Activated gamma-delta T cell (primary cell): Measurements from ENCODE around the gene DPP4.
"Not testable (repeated sequence)": the region's sequence is repeated elsewhere in the genome, so short reads cannot be mapped to it uniquely, and the experiment has no call there.

ENCODE experiments used
- DNase-seq: peaks from one replicate; lab custom pipeline; 2025; lab: John Stamatoyannopoulos, UW

DPP4 gene

GRCh38 chr2:161990741-161991140 is 83.3 kb downstream of the DPP4 start:
- DNase-seq, result no peak

DNA sequence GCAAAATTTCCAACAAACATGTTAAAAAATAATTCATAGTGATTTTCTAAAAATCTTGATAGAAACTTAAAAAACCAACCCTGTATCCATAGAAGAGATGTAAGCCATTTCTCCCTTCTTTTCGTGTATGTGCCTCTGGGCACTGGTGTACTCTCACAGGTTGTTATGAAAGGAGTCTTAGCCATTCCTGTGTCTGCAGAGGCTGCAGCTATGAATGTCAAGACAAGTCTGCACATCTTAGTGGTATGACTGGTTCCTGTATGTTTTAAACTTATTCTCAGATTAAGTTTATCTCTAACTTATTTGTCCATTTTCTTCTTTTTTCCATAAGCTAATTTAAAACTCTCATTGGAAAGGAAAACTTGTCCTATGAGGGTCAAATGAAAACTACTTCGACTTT is 84.0 kb downstream of the DPP4 start:
- no peak for DNase-seq

- DNase-seq, result no peak
Measured at GRCh38 chr2:161988589-161988988, 85.4 kb downstream of the DPP4 start.

DNA sequence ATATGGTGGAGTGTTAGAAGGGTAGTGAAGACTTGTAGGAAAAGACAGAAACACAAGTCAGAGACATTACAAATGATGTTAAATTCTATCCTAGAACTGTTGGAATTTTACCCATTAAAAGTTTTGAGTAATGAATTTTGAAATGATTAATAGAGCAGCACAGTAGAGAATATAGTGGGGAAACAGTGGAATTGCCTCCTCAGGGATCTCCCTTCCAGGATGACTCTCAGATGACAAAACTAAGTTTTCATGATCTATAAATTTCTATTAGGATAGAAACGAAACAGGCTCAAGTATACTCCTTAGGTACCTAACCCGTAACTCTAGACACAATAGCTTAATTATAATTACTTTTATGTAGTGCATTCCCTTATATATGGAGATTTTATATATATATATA is 86.7 kb downstream of the DPP4 start:
- DNase-seq, result no peak

DNA sequence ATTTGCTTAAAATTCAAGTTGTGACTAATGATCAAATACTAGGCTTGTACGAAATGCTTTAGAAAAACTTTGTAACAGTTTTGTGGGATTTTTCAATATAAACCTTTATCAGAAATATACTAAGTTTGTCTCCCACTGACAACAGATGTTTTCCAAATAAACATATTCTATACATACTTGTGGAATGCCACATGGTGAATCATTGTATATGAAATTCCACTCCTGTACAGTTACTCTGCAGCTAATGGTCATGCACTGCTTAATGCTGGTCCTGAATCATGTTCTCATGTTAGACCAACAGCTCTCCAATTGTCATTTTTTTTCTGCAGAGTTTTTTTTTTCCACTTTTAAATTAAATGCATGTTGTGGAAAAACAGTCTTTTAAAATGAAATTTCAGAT is 90.1 kb downstream of the DPP4 start:
- no peak for DNase-seq

- no peak for DNase-seq
Measured at GRCh38 chr2:161983331-161983651, 90.7 kb downstream of the DPP4 start.

GRCh38 chr2:161982548-161983330 is 91.3 kb downstream of the DPP4 start:
- no peak for DNase-seq

DNA sequence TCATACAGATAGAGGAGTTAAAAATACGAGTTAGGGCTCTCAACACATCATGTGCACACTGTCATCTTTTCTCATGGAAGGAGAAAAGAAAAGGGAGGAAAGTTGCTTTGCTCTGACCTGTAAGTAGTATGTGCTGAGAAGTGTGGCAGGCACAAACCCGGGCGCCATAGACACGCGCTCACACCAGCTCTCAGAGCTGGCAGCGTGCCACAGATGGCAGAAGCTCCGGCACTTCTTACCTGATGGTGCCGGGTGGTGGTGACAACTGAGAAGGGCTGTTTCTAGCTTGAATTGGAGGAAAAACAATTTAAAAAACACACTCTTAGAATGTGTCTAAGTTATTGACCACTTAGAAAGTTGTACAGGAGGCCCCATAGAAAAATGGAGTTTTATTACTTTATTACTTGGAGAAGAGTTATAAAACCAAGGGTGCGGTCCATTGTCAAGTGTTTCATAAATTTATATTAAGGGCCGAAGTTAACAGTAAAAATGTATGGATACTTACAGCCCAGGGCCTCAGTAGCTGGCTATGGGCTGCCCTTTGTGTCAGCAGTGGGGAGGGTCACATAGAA is 92.2 kb downstream of the DPP4 start:
- no peak for DNase-seq

- no peak for DNase-seq
Measured at GRCh38 chr2:161980976-161981375, 93.0 kb downstream of the DPP4 start.

- DNase-seq, result no peak
Measured at GRCh38 chr2:161979490-161979889, 94.5 kb downstream of the DPP4 start.

DNA sequence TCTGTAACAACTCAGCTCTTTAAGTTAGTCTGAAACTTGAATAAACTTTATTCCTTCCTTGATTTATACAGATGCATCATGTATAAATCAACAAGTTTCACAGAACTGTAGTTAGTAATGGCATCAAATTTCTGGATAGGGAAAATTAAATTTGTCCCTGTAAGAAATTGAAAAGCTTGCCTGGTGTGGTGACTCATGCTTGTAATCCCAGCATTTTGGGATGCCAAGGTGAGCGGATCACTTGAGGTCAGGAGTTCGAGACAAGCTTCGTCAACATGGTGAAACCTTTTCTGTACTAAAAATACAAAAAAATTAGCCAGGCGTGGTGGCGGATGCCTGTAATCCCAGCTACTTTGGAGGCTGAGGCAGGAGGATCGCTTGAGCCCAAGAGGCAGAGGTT is 96.1 kb downstream of the DPP4 start:
- not testable (repeated sequence) for DNase-seq

GRCh38 chr2:161976917-161977316 is 97.1 kb downstream of the DPP4 start:
- no peak for DNase-seq

DNA sequence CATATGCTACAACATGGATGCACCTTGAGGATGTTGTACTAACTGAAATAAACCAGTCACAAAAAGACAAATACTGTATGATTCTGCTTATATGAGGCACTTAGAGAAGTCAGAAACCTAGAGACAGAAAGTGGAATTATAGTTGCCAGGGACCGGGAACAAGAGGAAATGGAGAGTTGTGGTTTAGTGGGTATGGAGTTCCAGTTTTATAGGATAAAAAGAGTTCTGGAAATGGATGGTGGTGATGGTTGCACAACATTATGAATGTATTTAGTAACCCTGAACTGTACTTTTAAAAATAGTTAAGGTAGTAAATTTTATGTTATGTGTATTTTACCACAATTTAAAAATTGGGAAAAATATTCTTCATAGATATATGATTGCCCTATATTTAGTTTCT is 97.7 kb downstream of the DPP4 start:
- DNase-seq, result no peak

DNA sequence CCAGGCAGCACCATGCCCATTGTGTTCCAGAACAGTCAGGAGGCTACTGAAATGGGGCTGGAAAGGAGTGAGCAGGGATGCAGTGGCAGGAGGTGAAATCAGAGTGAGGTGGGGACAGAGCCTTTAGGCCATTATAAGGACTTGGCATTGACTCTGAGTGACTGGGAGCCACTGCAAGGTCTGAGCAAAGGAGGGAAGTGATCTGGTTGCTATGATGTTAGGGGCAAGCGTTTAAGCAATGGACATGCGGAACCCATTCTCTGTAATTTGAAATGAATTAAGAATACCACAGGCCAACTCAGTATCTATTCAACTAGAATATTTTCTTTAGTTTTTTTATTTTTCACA is 98.2 kb downstream of the DPP4 start:
- no peak for DNase-seq

- no peak for DNase-seq
Measured at GRCh38 chr2:161975062-161975812, 98.8 kb downstream of the DPP4 start.

GRCh38 chr2:161974461-161974860 is 99.6 kb downstream of the DPP4 start:
- DNase-seq, result no peak

GRCh38 chr2:161972866-161973265 is 101.1 kb downstream of the DPP4 start:
- DNase-seq, result no peak

DNA sequence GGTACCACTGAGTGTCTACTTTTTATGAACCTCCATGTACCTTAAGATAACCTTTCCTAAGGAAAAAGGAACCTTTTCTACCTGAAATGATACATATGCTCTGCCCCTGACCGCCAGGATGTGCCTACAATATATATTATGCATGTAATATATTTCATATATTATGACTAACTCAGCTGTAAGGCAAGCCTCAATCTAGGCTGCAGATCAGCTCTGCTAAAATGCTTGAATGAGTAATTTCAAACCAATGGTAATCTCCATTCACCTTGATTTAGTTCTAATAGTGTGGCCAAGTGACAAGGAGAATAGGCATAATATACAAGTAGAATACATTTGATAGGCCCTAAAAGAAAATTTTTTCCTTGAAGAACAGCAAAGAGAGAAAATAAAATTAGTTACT is 101.8 kb downstream of the DPP4 start:
- no peak for DNase-seq

GRCh38 chr2:161971551-161971950 is 102.5 kb downstream of the DPP4 start:
- no peak for DNase-seq

DNA sequence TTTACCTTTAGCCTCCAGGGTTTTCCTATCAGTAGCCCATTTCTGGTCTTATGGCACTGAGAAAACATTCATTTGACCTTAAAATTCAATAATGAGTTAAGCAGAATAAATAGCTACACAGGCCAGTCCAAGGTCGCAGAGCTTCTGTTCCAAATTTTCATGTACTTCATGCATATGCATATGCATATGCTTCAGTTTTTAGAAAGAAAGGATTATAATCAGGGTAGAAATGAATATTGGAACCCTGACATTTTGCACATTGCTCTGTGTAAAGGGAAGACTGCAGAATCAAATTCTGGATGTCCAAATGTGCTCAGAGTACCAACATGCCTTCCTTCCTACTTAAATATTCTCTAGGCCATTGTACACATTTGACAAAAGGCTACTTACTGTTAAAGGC is 104.9 kb downstream of the DPP4 start:
- DNase-seq, result no peak

GRCh38 chr2:161965994-161966393 is 108.0 kb downstream of the DPP4 start:
- DNase-seq, result no peak

GRCh38 chr2:161964160-161964559 is 109.9 kb downstream of the DPP4 start:
- DNase-seq, result no peak

- DNase-seq, result no peak
Measured at GRCh38 chr2:161962160-161962559, 111.9 kb downstream of the DPP4 start.
